Neutrophil (primary cell): ENCODE measurements around the gene WDR87.

Source experiments
- H3K27ac ChIP-seq: fragments of 200-600 bp; sonication (generic); 2 replicates; pipeline ENCODE4 v1.5.1; 2016; ENCODE audit warnings: mild to moderate bottlenecking, moderate library complexity
- H3K27me3 ChIP-seq: fragments of 200-600 bp; sonication (generic); 2 replicates; pipeline ENCODE4 v1.6.0; 2016; ENCODE audit warnings: mild to moderate bottlenecking
- H3K36me3 ChIP-seq: fragments of 200-600 bp; sonication (generic); 2 replicates; pipeline ENCODE4 v1.5.1; 2017
- H3K4me1 ChIP-seq, 2 experiments: fragments of 200-600 bp in 1 of 2; sonication (generic) in 1 of 2; 1 replicate in 1 of 2; 2 replicates in 1 of 2; pipeline versions ENCODE4 v1.5.1 to v1.6.1; 2013 to 2016; ENCODE audit warnings: low read depth in 1 of 2, low read length in 1 of 2, mild to moderate bottlenecking in 1 of 2, moderate library complexity in 1 of 2; ENCODE audit not compliant: control insufficient read depth in 1 of 2, insufficient read depth in 1 of 2
- H3K4me3 ChIP-seq, 2 experiments: fragments of 200-600 bp in 1 of 2; sonication (generic) in 1 of 2; 1 replicate in 1 of 2; 2 replicates in 1 of 2; pipeline ENCODE4 v1.5.1; 2013 to 2016; ENCODE audit warnings: low read depth in 1 of 2, low read length in 1 of 2, mild to moderate bottlenecking in 1 of 2, moderate library complexity in 1 of 2
- H3K9me3 ChIP-seq: fragments of 200-600 bp; sonication (generic); 2 replicates; pipeline ENCODE4 v1.5.1; 2016
- CTCF ChIP-seq: fragments of 200-600 bp; sonication (generic); IDR thresholded peaks from 2 replicates; pipeline ENCODE4 v1.5.1; 2016; ENCODE audit warnings: antibody characterized with exemption

The WDR87 gene

GRCh38 chr19:37930416-37930815, 24.0 kb upstream of the WDR87 start:
- TF ChIP-seq CTCF: no peak
- no peak overlapping the region for H3K27ac ChIP-seq
- H3K36me3 ChIP-seq: no peaks in the 10 kb centered on the region
- H3K27me3 ChIP-seq: no peaks in the 10 kb centered on the region
- no peaks in the 10 kb centered on the region for H3K9me3 ChIP-seq
- H3K4me3 ChIP-seq: no peak overlapping the region
- H3K4me1 ChIP-seq: peaks cover 59% of the 10 kb centered on the region in 2 experiments

GRCh38 chr19:37929355-37929923, 23.0 kb upstream of the WDR87 start:
- no peaks in the 10 kb centered on the region for H3K27me3 ChIP-seq
- H3K9me3 ChIP-seq: no peaks in the 10 kb centered on the region
- H3K36me3 ChIP-seq: no peaks in the 10 kb centered on the region
- H3K27ac ChIP-seq: no peak overlapping the region
- no peak overlapping the region for H3K4me3 ChIP-seq
- peaks cover 59% of the 10 kb centered on the region in 2 experiments for H3K4me1 ChIP-seq
- TF ChIP-seq CTCF: no peak

- peak overlapping the region; percentile 69 for H3K27ac ChIP-seq
- no peaks in the 10 kb centered on the region for H3K9me3 ChIP-seq
- peak overlapping the region in 1 of 2 experiments; percentile 18 for H3K4me3 ChIP-seq
- no peaks in the 10 kb centered on the region for H3K27me3 ChIP-seq
- no peaks in the 10 kb centered on the region for H3K36me3 ChIP-seq
- TF ChIP-seq CTCF: no peak
- peaks cover 59% of the 10 kb centered on the region in 2 experiments for H3K4me1 ChIP-seq
Measured at GRCh38 chr19:37928527-37929286, 22.3 kb upstream of the WDR87 start.

DNA sequence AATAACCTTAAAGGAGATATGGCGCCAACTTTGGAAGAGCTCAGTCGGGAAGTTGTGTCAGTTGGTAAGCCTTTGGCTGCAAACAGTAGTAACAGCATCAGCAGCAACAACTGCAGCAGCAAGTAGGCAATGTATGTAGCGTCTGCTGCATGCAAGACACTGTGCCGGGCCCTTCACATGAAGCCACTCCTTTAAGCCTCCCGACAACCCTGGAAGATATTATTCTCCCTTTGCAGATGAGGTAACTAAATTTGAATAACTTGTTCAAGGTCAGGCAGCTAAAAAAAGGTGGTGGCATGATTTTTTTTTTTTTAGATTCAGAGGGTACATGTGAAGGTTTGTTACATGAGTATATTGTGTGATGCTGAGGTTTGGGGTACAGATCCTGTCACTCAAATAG, 20.3 kb upstream of the WDR87 start:
- Histone ChIP-seq H3K27me3 (no peaks in the 10 kb centered on the region), H3K36me3 (peaks cover 4% of the 10 kb centered on the region), H3K9me3 (no peaks in the 10 kb centered on the region), H3K27ac (no peak overlapping the region), H3K4me3 (no peak overlapping the region), H3K4me1 (peaks cover 41 to 43% of the 10 kb centered on the region in 2 experiments)
- TF ChIP-seq CTCF: no peak

DNA sequence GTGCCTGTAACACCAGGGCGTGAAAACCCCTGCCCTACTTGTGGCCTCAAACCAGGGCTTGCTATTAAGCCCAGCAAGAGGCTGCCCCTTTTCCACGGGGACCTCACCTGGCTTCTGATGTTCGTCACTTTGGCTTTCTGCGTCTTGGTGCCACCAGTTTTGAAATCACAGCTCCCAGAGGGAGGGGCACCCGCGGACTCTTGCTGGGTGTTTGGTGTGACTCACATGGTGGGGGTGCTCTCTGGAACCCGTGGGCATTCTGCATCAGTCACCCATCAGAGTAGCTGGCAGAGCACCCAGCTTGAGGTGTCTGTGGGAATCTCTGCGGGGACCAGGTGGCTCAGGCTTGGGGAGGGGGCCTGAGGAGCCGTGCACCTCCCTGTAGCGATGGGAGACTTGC, 19.9 kb upstream of the WDR87 start:
- no peak overlapping the region for H3K4me3 ChIP-seq
- TF ChIP-seq CTCF: no peak
- H3K27ac ChIP-seq: no peak overlapping the region
- H3K36me3 ChIP-seq: peaks cover 4% of the 10 kb centered on the region
- no peaks in the 10 kb centered on the region for H3K9me3 ChIP-seq
- peaks cover 40% of the 10 kb centered on the region in 2 experiments for H3K4me1 ChIP-seq
- H3K27me3 ChIP-seq: no peaks in the 10 kb centered on the region
